KG1 (cell line): ENCODE data around the gene PSG5.
"Not testable (repeated sequence)": the region's sequence is repeated elsewhere in the genome, so short reads cannot be mapped to it uniquely, and the experiment has no call there.

Experiments used
- DNase-seq: peaks from one replicate; lab custom pipeline; 2025; lab: John Stamatoyannopoulos, UW

PSG5 gene

DNA sequence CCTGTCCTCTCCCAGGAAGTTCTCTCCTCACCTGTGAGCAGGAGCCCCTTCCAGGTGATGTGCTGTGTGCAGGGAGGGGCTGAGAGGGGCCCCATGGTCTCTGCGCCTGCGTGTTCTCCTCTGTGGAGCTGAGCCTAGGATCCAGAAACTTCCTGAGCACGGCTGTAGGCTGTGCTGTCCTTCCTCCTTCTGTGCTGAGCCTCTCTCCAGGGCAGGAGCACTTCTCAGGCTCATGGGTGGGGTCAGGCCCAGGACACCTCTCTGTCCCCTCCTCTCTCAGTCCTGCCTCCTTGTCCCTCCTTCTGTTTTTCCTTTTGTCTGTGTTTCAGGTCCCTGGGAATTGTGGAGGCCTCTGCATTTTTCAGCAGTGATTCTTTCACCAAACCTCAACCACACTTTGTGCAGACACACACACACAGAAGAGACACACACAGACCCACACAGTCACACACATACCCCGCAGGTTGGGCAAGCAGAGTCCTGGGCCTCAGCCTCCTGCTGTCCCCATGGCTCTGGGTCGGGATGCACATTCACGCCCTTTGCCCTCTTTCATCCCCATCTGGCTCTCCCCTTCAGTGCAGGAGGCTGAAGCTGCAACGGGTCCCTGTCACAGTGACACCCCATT is at the start of gene PSG5:
Gene PSG5 (minus strand): TSS at position 226 of the 625 bp plus-strand sequence. CDS start 131 bp downstream, at position 95.
- not testable (repeated sequence) for DNase-seq

DNA sequence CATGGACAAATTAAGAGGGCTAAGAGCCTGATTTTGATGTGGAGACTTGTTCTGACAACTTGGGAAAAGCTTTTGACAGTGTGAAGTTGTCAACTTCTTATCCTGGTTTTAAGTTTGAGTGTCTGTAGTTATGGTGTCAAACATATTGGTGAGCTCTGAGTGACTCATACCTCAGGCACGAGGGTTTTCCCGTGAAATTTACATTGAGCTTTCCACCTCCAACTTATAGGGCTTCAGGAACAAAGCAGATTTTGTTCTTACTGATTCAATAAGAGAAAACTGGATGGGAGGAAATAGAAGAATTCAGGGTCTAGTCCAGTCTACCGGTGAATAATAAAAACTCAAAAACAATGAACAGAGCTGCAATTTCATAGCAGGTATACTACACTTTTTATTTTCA is 49.4 kb upstream of the PSG5 start:
- not testable (repeated sequence) for DNase-seq

DNA sequence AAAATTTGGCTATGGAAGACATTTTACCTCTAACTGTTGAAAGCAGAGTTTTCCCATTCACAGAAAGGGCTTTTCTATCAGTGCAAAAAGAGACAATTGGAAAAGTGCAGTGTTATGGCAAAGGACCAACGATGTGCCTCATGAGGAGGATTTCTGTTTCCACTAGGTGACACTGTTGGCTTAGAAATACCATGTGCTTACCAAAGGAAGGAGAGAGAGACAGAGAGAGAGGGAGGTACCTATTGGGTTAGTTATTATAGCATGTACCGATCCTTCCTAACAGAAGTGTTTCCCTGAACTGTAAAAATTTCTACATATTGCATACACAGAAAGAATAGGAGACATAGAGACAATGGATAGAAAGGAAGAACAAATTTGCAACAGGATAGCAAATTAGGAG is 43.0 kb upstream of the PSG5 start:
- DNase-seq, result no peak

- DNase-seq, result not testable (repeated sequence)
Measured at GRCh38 chr19:43228730-43229129, 42.4 kb upstream of the PSG5 start.

DNA sequence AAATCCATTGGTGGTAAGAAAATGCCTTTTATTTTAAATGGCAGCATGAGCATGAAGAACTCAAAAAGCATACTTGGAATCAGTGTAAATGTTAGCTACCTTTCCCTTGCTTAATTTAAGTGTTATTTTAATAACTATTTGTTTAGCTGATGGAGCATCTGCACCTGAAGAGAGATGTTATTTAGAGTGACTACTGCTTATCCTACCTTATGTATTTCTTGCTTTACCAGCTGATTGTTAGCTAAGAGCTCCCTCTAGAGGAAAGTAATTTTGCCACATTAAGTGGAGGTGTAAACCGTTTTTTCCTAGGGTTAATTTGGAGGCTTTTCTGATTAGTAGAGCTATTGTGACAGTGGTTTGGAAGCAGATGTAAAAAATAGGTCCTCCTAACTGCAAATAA is 40.6 kb upstream of the PSG5 start:
- not testable (repeated sequence) for DNase-seq

- no peak for DNase-seq
Measured at GRCh38 chr19:43224855-43225253, 38.5 kb upstream of the PSG5 start.

DNA sequence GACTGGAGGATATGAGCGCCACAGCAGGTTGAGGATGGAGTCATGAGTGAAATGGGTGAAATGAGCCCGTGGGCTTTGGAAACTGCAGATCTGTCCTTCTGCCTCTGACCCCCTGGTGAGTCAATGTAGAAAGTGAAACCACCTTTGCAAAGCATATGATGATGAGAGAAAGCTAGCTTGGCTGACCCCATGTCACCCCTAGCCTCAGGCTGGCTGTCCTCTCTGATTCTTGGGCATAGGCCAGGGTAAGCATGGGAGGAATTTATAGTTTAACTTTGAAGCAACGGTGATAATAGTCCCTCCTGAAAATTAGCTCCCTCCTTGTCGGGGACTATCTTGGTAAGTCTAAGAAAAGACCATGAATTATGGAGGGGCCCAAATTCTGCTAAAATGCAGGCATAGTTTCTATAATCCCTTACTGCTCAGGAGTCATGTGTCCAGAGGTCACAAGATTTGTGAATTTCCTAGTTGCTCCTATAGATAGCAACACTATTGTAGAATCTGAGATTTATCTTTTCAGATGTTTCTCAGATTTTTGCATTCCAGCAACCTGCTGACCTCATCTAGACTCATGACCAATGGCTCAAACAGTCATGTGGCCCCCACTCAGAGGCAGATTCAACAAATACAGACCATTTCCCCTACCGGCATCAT is 38.0 kb upstream of the PSG5 start:
- not testable (repeated sequence) for DNase-seq

DNA sequence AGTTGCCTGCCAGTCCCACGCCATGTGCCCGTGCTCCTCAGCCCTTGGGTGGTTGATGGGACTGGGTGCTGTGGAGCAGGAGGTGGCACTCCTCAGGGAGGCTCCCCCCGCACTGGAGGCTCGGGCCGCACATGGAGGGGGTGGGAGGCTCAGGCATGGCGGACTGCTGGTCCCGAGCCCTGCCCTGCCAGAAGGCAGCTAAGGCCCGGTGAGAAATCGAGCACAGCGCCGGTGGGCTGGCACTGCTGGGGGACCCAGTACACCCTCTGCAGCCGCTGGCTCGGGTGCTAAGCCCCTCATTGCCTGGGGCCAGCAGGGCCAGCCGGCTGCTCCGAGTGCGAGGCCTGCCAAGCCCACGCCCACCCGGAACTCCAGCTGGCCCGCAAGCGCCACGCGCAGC is 35.6 kb upstream of the PSG5 start:
- DNase-seq, result not testable (repeated sequence)

DNA sequence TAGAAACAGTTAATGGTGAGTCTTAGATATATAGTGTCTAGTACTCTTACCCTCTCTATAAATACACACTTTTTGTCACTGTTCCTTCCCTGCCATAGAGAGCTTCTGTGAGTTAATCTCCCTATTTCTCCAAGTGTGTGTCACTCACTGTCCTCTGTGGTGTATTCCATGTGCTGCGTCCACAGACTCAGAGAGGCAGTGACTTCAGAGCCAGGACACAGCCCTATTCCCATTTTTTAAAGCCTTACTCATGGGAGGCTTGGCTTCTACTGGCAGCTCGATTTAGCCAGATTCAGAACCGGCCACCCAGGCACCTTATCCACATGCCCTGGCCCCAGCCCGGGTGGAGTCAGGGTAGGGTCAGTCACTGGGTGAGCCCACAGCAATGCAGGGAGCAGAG is 32.8 kb upstream of the PSG5 start:
- not testable (repeated sequence) for DNase-seq

DNA sequence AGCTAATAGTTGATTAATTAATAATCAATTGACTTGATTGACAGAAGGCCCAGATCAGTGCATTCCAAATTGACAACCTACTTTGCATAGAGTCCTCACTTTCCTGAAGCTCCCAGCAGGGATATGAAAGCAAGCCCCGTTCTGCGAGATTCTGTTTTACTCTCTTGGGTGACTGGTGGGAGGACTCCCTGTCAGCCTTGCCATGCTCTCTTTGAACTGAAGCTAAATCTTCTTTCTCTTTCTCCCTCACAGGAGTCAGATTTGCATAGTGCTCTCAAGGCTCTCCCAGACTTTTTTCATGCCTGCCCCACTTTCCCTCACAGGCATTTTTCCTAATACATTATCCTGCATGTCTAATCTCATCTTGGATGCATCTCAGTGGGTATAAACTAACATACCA is 29.5 kb upstream of the PSG5 start:
- DNase-seq, result not testable (repeated sequence)

GRCh38 chr19:43207991-43208390 is 21.7 kb upstream of the PSG5 start:
- DNase-seq, result no peak

- DNase-seq, result not testable (repeated sequence)
Measured at GRCh38 chr19:43207174-43207573, 20.8 kb upstream of the PSG5 start.

DNA sequence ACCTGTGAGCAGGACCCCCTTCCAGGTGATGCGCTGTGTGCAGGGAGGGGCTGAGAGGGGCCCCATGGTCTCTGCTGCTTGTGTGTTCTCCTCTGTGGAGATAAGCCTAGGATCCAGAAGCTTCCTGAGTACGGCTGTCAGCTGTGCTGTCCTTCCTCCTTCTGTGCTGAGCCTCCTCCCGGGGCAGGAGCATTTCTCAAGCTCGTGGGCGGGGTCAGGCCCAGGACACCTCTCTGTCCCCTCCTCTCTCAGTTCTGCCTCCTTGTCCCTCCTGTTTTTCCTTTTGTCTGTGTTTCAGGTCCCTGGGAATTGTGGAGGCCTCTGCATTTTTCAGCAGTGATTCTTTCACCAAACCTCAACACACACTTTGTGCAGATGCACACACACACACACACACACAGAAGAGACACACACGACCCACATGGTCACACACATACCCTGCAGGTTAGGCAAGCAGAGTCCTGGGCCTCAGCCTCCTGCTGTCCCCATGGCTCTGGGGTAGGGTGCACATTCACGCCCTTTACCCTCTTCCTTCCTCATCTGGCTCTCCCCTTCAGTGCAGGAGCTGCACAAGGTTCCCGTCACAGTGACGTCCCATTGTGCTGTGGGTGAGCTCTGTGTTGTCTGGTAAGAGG is 19.3 kb upstream of the PSG5 start, which contains the start of gene PSG4:
Gene PSG4 (minus strand): TSS at position 168 of the 635 bp plus-strand sequence. CDS start 102 bp downstream, at position 66.
- not testable (repeated sequence) for DNase-seq

- not testable (repeated sequence) for DNase-seq
Measured at GRCh38 chr19:43203611-43204010, 17.3 kb upstream of the PSG5 start.

DNA sequence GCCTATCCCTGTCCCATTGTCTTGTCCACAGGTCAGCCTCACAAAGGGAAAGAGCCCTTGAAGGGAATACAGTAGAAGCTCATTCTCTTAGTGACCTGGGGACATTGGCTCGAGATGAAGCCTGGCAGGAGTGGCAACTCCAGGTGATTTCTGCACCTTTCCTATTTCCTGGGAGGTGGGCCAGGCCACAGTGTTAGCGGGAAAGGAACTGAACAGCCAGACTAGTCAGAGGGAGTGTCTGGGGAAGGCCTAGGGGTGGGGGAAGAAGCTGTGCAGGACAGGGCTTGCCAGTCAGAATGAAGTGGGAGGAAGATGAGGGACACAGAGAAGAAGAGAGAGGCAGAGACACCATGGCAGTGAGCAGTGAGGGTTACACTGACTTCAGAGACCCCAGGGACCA is 15.6 kb upstream of the PSG5 start:
- not testable (repeated sequence) for DNase-seq

DNA sequence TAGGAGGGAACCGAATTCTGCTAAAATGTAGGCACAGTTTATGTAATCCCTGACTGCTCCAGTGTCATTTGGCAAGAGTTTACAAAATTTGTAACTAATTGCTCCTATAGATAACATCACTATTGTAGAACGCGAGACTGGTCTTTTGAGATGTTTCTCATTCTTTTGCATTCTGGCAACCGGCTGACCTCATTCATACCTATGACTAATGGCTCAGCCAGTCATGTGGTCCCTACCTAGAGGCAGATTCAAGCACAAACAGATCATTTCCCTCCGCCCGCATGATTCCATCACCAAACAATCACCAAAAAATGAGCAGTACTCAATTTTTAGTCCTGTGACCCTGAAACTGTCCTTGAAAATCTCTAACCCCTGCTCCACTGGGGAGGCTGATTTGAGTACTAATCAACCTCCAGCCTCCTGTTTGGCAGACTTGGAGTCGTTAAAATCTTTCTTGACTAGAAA is 15.0 kb upstream of the PSG5 start:
- DNase-seq, result not testable (repeated sequence)

GRCh38 chr19:43198686-43199419 is 12.5 kb upstream of the PSG5 start:
- not testable (repeated sequence) for DNase-seq

DNA sequence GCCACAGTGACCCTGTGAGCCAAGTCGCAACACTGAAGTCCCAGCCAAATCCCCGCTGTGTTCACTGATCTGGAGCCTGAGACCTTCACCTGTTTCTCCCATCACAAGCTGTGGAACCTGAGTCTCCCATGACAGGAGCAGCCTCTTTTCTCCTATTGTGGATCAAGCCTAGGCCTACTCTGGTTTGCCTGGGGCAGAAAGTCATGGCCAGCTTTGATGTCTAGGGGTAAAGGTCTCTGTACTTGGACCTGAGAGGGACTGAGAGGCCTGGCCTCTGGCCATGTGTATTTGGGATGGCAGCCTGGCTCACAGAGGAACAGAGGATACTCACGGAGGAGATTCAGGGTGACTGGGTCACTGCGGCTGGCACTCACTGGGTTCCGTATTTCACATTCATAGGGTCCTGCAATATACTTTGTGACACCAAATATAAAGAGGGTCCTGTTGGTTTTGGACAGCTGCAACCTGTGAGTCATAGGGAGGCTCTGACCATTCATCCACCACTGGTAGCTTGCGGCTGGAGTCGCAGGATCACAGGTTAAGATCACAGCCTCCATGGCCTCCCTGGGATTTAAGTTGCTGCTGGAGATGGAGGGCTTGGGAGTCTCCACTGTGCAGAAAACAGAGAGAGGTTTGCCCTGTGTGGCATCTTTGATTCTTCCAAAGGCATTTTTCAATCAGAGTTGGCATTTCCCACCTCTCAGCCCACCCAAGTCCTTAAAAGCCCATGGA is 11.5 kb upstream of the PSG5 start:
- not testable (repeated sequence) for DNase-seq

DNA sequence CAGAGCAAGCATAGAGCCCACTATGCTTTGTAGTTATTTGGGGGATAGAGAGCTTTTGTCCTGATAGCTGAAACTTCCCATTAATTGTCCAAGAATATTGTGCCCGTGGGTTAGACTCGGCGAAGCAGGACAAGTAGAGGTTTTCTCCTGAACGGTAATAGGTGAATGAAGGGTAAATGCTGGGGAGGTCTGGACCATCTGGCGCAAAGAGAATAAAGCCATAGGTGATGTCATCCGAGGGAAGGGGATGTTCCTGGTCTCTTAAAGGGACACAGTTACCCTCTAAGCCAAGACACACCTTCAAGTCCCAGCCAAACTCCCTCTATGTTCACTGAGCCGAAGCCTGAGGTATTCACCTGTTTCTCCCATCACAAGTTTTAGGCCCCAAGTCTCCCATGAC is 8.1 kb upstream of the PSG5 start:
- not testable (repeated sequence) for DNase-seq

GRCh38 chr19:43192381-43193155 is 6.2 kb upstream of the PSG5 start:
- not testable (repeated sequence) for DNase-seq

DNA sequence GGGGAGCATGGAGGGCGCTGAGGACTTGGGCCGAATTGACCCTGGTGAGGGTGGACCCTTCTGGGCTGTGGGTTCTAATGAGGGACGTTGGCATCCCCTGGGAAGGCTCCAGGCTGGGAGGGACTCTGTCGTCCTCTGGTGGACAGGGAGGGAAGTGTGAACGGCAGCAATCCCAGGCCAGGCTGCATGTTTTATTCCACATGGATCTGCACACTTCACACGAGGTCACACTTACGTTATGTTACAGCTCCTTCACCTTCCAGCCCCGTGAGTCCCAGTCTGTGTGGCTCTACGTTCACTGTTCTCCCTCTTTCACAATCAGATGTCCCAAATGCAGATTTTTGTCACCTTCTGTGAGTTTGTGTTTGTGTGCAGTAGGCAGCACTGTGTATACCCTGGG is 1.8 kb upstream of the PSG5 start:
- not testable (repeated sequence) for DNase-seq
